ENCODE results near the gene SPDYE6.
"Not testable (repeated sequence)": the region's sequence is repeated elsewhere in the genome, so short reads cannot be mapped to it uniquely, and the experiment has no call there.

Gene SPDYE6, protein sequence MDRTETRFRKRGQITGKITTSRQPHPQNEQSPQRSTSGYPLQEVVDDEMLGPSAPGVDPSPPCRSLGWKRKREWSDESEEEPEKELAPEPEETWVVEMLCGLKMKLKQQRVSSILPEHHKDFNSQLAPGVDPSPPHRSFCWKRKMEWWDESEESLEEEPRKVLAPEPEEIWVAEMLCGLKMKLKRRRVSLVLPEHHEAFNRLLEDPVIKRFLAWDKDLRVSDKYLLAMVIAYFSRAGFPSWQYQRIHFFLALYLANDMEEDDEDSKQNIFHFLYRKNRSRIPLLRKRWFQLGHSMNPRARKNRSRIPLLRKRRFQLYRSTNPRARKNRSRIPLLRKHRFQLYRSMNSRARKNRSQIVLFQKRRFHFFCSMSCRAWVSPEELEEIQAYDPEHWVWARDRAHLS

DNA sequence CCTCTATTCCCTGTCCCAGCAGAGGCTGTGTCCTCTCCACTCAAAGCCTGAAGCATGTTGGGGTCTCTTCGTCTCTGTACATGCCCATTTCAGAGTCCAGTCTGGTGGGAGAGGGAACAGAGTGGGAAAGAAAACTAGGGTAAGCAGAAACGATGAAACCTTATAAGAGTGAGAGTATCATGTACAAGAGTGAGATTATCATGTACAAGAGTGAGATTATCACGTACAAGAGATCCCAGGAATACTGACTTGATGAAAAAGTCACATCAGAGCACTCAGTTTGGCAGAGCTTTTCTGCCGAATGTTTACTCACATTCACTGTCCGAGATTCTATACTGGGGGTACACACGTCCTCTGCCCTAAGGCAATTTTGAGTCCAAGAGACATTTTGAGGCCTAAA lies at the start of gene SPDYE6:
Gene SPDYE6, minus strand, starts transcription at position 101 of the 400 bp plus-strand sequence. CDS start 421 bp downstream, outside the sequence.
- not testable (repeated sequence) for DNase-seq (ENCODE audit: low read depth)

DNA sequence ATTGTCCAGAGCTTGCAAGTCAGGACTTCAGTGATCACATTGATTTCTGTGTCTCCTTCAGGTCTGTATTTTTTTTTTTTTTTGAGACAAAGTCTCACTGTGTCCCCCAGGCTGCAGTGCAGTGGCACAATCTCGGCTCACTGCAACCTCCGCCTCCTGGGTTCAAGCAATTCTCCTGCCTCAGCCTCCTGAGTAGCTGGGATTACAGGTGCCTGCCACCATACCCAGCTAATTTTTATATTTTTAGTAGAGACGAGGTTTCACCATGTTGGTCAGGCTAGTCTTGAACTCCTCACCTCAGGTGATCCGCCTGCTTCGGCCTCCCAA lies 48.6 kb upstream of the SPDYE6 start:
- DNase-seq (ENCODE audit: low read depth), result not testable (repeated sequence)

DNA sequence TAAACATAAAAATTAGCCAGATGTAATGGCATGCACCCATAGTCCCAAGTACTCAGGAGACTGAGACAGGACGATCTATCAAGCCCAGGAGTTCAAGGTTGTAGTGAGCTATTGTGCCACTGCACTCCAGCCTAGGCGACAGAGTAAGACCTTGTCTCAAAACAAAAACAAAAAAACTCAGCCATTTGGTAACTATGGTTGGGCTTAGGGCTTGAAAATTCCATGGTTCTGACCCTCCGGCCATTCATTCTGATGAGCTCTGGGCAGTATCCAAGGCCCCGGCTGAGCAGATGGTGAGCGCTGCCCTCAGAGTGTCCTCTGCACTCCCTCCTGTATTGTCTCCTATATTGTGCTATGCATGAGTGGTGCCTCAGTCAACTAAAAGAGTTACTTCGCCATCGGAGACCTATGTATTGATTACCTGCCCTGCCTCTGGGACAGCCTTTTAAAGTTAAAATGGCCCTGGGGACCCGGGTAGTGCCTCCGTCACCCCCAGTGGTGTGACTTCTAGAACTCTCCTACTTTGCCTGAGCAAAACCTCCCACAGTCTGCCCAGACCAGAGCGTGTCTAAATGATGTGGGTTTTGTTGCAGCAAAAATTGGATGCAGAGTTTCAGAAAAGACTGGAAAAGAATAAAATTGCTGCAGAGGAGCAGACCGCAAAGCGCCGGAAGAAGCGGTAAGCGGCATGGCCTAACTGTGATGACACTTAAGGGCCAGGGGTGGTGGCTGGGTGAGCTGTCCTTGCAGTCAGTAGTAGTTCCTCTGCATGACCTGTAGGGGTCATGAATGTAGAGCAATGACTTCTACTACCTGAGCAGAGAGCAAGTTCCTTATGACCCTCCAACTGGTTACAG lies 48.0 kb upstream of the SPDYE6 start:
- peak; percentile 67 for DNase-seq (ENCODE audit: low read depth)

DNA sequence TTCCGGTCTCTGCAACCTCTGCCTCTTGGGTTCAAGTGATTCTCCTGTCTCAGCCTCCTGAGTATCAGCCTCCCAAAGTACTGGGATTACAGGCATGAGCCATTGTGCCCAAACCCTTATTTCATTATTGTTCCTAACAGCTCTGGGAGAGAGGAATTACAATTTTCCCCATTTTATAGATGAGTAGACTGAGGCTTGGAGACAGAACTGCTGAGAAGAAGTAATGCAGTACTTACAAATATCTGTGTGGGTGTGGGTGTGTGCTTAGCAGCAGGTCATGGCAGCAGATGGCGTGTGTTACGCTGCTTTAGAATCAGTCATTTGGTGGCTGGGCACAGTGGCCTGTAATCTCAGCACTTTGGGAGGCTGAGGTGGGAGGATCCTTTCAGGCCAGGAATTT lies 47.3 kb upstream of the SPDYE6 start:
- DNase-seq (ENCODE audit: low read depth), result no peak

DNA sequence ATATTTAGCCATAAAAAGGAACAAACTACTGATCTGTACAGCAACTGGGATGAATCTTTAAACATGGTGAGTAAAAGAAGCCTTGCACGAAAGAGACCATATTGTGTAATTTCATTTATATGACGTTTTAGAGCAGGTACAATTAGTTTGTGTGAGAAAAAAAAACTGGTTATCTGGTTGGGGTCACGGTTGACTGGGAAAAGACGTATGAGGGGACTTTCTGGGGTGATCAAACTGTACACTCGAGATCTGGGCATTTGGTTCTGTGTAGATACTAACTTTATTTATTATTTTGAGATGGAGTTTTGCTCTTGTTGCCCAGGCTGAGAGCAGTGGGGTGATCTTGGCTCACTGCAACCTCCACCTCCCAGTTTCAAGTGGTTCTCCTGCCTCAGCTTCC lies 44.1 kb upstream of the SPDYE6 start:
- no peak for DNase-seq (ENCODE audit: low read depth)

DNA sequence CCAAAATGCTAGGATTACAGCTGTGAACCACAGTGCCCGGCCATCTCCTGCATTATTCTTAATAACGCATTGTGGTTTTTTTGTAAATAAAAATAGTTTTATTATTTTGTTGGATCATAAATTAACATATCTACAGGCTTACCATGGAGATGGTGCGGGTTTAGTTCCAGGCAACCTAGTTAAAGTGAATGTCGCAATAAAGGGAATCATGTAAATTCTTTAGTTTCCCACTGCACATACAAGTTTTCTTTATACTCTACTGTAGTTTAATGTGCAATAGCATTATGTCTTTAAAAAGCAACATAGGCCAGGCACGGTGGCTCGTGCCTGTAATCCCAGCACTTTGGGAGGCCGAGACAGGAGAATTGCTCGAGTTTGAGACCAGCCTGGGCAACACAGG lies 42.3 kb upstream of the SPDYE6 start:
- DNase-seq (ENCODE audit: low read depth), result no peak

DNA sequence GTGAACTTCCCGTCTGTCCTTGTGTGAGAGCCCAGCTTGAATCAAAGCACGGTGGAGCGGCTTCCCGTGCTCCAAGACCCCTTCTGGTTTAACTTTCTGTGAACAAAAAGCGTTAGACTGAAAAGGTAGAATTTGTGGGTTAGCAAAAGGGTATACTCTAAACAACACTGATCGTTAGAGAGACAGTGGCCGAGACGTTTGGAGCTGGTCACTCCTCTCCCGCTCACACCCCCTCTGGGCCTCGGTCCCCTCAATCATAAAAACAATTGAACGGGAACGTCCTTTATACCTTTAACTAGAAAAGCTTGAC lies 40.4 kb upstream of the SPDYE6 start:
- DNase-seq (ENCODE audit: low read depth), result no peak

DNA sequence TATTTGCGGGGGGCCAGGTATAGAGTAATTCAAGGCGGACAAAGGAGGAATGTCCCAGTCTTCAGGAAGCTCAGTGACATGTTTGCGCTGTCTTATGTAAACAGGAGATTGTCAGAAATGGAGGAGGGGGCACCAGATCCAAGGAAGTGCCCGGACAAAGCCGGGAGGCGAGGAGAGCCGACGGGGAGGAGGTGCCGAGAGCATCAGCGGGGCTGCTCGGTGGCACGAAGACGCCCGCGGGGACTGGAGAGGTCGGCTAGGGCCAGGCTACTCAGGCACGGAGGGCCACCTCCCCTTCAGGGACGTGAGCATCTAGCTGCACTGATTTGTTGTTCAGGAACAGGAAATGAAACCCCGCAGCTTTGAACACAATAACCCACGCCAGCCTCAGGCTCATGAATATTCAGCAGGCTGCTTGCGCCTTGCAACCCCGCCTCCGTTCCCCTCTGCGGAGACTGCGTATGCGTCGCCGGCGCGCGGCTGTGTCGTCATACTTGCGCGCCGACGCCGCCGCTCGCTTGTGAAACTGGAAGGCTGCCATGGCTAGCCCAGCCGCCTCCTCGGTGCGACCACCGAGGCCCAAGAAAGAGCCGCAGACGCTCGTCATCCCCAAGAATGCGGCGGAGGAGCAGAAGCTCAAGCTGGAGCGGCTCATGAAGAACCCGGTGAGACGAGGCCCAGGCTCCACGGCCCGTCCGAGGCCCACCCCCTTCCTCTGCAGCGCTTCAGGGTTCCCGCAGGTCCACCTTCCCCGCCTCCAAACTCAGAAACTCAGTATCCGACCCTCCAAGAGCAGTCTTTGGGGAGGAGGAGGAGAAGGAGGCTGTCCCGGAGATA lies 39.8 kb upstream of the SPDYE6 start, which contains the start of gene PRKRIP1:
Gene PRKRIP1, plus strand, starts transcription at position 491 of the 837 bp plus-strand sequence. Its CDS starts 49 bp downstream, at position 540.
- DNase-seq (ENCODE audit: low read depth), result peak; percentile 90

DNA sequence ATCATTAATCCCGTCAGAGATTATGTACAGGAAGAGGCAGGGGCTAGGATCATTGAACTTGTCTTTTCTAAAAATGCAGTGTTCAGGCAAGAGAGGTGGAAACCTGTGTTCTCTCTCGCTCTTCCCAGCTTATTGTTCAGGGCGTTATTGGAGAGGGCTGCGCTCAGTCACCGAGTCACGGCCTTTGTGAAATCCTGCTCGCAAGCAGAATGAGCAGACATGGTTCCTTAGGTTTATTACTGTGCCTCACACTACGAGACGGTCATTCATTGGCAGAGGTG lies 39.3 kb upstream of the SPDYE6 start:
- DNase-seq (ENCODE audit: low read depth), result peak; percentile 32

DNA sequence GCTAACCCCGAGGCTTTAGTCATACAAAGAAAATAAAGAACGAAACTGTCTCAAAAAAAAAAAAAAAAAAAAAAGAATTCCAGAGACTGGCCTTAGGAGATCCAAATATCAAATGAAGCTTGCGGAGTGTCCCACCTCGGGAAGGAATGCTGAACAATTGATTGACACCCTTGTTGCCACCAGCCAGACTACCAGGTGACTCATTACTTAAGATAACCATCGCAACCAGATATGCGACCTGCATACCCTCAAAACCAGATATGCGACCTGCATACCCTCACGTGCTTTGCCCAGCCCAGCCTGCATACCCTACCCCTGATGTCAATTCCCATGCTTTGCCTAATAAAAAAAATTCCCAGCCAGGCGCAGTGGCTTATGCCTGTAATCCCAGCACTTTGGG lies 37.2 kb upstream of the SPDYE6 start:
- DNase-seq (ENCODE audit: low read depth), result peak; percentile 19

DNA sequence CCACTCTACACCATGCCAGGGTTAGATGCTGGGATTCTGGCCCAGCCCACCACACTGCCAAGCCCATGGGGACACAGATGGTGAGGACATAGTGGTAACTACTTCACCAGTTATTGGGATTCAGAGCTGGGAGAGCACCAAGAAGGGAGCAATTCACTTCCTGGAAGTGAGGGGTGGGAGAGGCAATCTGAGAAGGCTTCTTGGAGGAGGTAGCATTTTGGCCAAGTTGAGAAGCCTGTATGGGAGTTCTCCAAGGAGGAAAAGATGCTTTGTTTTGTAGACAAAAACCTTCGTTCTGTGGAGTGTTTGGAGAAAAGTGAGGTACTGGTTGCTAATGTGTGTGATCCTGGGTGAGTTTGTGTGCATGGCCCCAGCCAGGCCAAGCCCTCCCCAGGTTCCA lies 36.1 kb upstream of the SPDYE6 start:
- no peak for DNase-seq (ENCODE audit: low read depth)

DNA sequence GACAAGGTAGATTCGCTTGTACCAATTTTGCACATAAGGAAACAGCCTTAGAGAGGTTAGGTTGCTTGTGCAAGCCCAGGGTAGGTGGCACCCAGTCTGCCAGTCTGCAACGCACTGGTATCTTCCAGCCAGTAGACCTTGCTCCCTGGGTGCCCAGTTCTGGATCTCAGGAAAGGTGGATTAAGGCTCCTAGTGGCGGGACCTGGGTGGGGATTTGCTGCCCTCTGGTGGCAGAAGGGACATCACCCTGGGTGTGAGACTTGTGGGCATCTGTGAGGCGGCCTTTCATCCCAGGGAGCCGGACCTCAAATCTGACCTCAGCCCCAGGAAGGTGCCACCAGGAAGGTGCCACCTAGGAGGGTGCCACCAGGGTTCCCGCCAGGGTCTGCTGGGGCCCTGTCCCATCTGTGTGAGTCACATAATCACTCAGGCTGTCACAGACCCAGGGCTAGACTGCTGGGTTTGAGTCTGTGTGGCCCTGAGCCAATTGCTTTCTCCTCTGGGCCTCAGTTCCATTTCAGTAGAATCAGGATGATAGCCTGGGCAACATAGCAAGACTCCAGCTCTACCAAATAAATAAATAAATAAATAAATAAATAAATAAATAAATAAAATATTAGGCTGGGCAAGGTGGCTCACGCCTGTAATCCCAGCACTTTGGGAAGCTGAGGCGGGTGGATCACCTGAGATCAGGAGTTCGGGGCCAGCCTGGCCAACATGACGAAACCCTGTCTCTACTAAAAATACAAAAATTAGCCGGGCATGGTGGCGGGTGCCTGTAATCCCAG lies 34.6 kb upstream of the SPDYE6 start:
- peak; percentile 61 for DNase-seq (ENCODE audit: low read depth)

DNA sequence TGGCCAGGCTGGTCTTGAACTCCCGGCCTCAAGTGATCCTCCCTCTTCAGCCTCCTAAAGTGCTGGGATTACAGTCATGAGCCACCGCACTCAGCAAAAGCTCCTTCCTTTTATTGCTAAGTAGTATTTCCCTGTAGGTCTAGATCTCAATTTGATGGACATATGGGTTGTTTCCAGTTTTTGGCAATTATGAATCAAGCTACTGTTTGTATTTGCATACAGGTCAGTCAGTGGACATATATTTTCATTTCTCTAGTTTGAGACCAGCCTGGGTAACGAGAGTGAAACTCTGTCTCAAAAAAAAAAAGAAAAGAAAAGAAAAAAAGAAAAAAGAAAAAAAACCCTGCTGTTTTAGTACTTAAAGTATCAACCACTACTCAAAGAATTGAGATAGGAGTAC lies 33.6 kb upstream of the SPDYE6 start:
- DNase-seq (ENCODE audit: low read depth), result no peak

DNA sequence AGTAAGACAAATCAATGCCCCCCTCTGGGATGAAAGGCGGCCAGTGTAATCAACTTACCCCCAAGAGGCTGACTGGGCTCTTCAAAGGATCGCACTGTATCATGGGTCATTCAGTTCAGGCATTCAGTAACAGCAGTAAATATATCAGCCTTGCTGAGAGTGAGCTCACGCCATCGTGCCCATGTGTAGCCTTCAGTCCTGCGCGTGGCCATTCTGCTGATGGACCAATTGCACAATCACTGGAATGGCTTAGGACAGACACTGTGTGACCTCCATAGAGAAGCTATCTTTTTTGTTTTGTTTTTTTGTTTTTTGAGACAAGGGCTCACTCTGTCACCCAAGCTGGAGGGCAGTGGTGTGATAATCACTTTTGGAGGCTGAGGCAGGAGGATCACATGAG lies 30.8 kb upstream of the SPDYE6 start:
- DNase-seq (ENCODE audit: low read depth), result no peak

DNA sequence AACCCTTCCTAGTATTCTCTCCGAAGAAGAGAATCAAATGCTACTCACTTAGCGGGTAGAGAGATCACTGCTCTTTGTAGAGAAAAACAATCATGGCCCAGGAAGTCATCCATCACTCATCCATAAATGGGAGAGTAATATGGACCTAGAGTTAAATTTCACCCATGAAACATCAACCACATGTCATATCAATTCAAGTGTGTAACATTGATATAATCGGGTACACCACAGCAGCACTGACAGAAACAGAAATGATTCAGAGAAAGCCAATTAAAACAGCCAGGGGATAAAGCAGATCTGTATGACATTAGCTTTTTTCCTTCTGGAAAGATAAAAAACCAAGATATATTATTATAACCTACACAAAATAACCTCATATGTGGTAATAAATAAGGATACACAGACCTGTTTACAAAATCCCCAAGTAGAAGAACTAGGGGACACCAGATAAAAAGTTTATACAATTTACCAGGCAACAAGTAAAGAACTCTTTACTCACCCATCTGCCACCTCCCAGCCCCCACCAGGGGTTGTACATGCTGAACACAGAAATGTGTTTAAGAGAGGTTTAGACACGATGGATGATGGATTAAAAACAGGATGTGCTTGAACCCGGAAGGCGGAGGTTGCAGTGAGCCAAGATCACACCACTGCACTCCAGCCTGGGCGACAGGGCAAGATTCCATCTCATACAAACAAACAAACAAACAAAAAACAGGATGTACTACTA lies 25.6 kb upstream of the SPDYE6 start:
- DNase-seq (ENCODE audit: low read depth), result not testable (repeated sequence)

DNA sequence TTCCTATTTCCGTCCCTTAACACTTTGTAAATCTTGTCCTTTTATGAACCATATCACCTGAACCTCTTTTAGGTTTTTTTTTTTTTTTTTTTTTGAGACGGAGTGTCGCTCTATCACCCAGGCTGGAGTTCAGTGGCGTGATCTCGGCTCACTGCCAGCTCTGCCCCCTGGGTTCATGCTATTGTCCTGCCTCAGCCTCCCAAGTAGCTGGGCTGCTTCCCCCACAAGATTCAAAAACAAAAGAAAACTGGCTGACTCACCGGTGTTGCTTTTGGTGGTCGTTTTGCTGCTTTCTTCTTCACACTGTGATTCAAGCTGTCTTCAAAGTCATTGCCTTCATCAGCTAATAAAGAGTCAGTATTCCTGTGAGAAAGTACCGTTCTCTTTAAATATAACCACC lies 24.6 kb upstream of the SPDYE6 start:
- DNase-seq (ENCODE audit: low read depth), result not testable (repeated sequence)

DNA sequence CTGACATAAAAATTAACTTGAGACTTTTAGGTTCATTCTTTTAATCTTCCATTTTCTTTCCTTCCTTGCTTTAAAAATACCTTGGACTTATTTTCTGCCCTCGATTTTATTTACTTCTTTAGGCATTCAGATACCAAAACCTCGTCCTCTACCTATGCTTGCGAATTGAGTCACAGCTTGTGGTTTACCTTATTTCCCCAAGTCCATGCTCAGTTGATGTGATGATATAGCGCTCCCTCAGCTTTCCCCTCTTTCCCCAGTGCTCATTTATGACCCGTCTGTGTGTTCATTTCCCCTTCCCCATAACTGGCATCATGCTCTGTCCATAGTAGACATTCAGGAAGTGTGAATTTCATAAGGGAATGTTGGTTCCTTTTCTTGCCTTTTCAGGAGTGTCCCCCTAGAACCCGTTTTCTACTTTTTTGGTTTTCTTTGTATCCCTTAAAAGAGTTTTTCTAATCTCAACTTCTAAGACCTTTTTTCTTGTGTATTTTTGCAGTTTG lies 20.8 kb upstream of the SPDYE6 start:
- no peak for DNase-seq (ENCODE audit: low read depth)

DNA sequence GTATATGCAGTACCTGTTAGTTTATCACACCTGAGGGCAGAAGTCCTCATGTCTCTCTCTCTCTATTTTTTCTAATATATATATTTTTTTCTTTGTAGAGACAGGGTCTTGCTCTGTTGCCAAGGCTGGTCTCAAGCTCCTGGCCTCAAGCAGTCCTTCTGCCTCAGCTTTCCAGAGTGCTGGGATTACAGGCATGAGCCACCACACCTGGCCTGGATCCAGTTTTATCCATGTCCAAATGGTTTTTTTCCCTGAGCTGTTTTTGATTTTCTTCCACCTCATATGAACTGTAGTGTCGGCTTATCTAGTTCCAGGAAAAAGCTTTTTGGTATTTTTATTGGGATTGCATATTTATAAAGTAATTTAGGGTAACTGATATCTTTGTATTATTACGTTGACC lies 16.6 kb upstream of the SPDYE6 start:
- not testable (repeated sequence) for DNase-seq (ENCODE audit: low read depth)

DNA sequence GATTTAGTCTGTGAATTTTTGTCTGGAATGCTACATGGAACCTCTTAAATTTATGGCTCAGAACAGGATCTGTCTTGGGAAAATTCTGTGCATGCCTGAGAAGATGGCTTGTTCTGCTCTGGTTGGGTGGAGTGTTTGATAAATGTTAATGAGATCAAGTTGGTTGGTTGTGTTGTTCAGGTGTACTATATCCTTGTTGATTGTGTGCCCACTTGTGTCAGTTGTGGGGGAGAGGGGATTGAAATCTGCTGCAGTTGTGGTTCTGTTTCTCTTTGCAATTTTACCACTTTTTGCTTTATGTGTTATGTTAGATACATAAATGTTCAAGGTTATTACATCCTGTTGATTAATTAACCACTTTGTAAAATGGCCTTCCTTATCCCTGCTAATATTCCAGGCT lies 13.8 kb upstream of the SPDYE6 start:
- DNase-seq (ENCODE audit: low read depth), result not testable (repeated sequence)

DNA sequence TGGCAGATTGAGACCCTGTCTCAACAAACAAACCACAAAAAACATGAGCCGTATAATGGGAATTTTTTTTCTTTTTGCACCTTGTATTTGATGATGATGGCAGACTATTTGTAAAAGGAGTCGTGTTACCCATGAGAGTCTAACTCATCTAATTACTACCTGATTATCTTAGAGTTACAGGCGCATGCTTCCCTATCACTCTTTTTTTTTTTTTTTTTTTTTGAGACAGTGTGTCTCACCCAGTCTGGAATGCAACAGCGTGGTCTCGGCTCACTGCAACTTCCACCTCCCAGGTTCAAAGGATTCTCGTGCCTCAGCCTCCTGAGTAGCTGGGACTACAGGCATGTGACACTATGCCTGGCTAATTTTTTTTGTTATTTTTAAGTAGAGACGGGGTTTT lies 9.1 kb upstream of the SPDYE6 start:
- not testable (repeated sequence) for DNase-seq (ENCODE audit: low read depth)

DNA sequence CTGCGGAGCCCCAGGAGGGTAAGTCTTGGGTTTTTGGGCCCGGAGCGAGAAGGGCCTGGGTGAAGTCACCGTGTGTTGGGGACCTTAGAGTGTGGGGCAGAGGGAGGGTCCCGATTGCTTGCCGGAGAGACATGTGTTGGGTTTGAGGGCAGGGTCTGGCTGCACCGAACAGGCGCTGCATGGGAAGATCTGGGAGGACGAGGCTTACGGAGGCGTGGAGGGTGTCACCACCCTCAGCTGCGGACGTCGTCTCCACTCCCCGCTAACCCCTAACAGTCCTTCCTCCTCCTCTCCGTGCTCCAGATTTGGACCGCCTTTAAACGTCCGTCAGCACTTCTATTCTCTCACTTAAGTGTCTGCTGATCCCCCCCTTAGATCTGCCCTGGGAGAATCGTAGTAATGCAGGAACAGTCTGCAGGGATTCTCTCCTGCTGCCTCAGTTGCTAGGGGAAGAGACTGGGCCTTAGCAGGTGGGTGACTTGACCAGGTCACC lies 8.2 kb upstream of the SPDYE6 start:
- DNase-seq (ENCODE audit: low read depth), result not testable (repeated sequence)

Measured in amniotic epithelial cell (primary cell).